Measurements from ENCODE around the gene PTPRT.

GRCh38 chr20:43205699-43206098 is 16.0 kb upstream of the PTPRT start:
- TF ChIP-seq CTCF (IDR thresholded peaks at IDR 0.05) (no peak), POLR2A (IDR thresholded peaks at IDR 0.05) (no peak)
